ENCODE data around the gene ERV3-1. TPM values are rescaled to one million over a fixed set of nuclear protein-coding genes. Genes with fewer than 3 reads are reported as not detected.
"Not testable (repeated sequence)": the region's sequence is repeated elsewhere in the genome, so short reads cannot be mapped to it uniquely, and the experiment has no call there.

Gene ERV3-1
- total RNA-seq, 2 donors from 2014 or later = 38.2 to 44.6 TPM

- TF ChIP-seq, protein P1, sequence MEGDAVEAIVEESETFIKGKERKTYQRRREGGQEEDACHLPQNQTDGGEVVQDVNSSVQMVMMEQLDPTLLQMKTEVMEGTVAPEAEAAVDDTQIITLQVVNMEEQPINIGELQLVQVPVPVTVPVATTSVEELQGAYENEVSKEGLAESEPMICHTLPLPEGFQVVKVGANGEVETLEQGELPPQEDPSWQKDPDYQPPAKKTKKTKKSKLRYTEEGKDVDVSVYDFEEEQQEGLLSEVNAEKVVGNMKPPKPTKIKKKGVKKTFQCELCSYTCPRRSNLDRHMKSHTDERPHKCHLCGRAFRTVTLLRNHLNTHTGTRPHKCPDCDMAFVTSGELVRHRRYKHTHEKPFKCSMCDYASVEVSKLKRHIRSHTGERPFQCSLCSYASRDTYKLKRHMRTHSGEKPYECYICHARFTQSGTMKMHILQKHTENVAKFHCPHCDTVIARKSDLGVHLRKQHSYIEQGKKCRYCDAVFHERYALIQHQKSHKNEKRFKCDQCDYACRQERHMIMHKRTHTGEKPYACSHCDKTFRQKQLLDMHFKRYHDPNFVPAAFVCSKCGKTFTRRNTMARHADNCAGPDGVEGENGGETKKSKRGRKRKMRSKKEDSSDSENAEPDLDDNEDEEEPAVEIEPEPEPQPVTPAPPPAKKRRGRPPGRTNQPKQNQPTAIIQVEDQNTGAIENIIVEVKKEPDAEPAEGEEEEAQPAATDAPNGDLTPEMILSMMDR (conservative IDR thresholded peaks at IDR 0.05) = peak; percentile 86
- H3K36me3 Mint-ChIP-seq (ENCODE audit: low read depth) = peaks cover 2% of the 10 kb centered on the region
- Histone ChIP-seq H3K9ac (ENCODE audit: extremely low read depth, low read length, poor library complexity, severe bottlenecking) (no peak overlapping the region), H3K4me1 (ENCODE audit: control insufficient read depth, insufficient read depth, low read length) (no peaks in the 10 kb centered on the region), H3K4me3 (ENCODE audit: low read length) (no peak overlapping the region), H3K27me3 (ENCODE audit: control insufficient read depth, insufficient read depth, low read length, poor library complexity, severe bottlenecking) (peaks cover 22% of the 10 kb centered on the region), H3K36me3 (ENCODE audit: control insufficient read depth, insufficient read depth, low read length) (no peaks in the 10 kb centered on the region), H3K9me3 (ENCODE audit: control insufficient read depth, low read length) (no peaks in the 10 kb centered on the region), H3K27ac (ENCODE audit: low read depth, low read length) (no peak overlapping the region)
- H3K4me3 Mint-ChIP-seq = no peak overlapping the region
- H3K9me3 Mint-ChIP-seq = peaks cover 15% of the 10 kb centered on the region
- 17% methylated on average over 1 of the region's 1 CpG; no CpG with 5 or more reads in 1 of the 2 experiments for WGBS, 2 experiments (ENCODE audit: insufficient coverage in 1 of 2, insufficient read length in 1 of 2)
- no peak overlapping the region for H3K27ac Mint-ChIP-seq
- H3K27me3 Mint-ChIP-seq (ENCODE audit: insufficient read depth) = peaks cover 38% of the 10 kb centered on the region
- peaks cover 2% of the 10 kb centered on the region for H3K4me1 Mint-ChIP-seq
- no peak for DNase-seq
Measured at GRCh38 chr7:64951250-64951848, 55.1 kb downstream of the ERV3-1 start.

DNA sequence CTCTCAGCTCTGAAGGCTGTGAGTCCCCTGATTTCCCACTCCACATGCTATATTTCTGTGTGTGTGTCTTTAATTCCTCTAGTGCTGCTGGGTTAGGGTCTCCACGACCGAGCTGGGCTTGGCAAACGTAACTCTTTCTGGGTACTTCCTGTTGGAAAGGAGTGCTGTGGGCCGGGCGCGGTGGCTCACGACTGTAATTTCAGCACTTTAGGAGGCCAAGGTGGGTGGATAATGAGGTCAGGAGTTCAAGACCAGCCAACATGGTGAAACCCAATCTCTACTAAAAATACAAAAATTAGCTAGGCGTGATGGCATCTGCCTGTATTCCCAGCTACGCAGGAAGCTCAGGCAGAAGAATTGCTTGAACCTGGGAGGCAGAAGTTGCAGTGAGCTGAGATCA lies 55.8 kb downstream of the ERV3-1 start:
- not testable (repeated sequence) for H3K27ac Mint-ChIP-seq; H3K36me3 Mint-ChIP-seq (ENCODE audit: low read depth); H3K27ac ChIP-seq (ENCODE audit: low read depth, low read length); H3K4me1 Mint-ChIP-seq; H3K9me3 ChIP-seq (ENCODE audit: control insufficient read depth, low read length); DNase-seq; H3K9ac ChIP-seq (ENCODE audit: extremely low read depth, low read length, poor library complexity, severe bottlenecking); H3K4me1 ChIP-seq (ENCODE audit: control insufficient read depth, insufficient read depth, low read length); H3K4me3 ChIP-seq (ENCODE audit: low read length); H3K36me3 ChIP-seq (ENCODE audit: control insufficient read depth, insufficient read depth, low read length); H3K4me3 Mint-ChIP-seq
- WGBS, 2 experiments (ENCODE audit: insufficient coverage in 1 of 2, insufficient read length in 1 of 2) = 50 to 80% methylated on average over 2 to 9 of the region's 9 CpGs
- H3K27me3 ChIP-seq (ENCODE audit: control insufficient read depth, insufficient read depth, low read length, poor library complexity, severe bottlenecking) = peaks cover 22% of the 10 kb centered on the region
- H3K9me3 Mint-ChIP-seq = peaks cover 10% of the 10 kb centered on the region
- peaks cover 43% of the 10 kb centered on the region for H3K27me3 Mint-ChIP-seq (ENCODE audit: insufficient read depth)

GRCh38 chr7:64948774-64949173 lies 57.7 kb downstream of the ERV3-1 start:
- not testable (repeated sequence) for H3K36me3 Mint-ChIP-seq (ENCODE audit: low read depth); H3K4me1 ChIP-seq (ENCODE audit: control insufficient read depth, insufficient read depth, low read length); H3K9ac ChIP-seq (ENCODE audit: extremely low read depth, low read length, poor library complexity, severe bottlenecking); H3K9me3 Mint-ChIP-seq; H3K4me3 Mint-ChIP-seq; H3K36me3 ChIP-seq (ENCODE audit: control insufficient read depth, insufficient read depth, low read length); DNase-seq; H3K9me3 ChIP-seq (ENCODE audit: control insufficient read depth, low read length); H3K4me3 ChIP-seq (ENCODE audit: low read length); H3K4me1 Mint-ChIP-seq; H3K27ac Mint-ChIP-seq; H3K27ac ChIP-seq (ENCODE audit: low read depth, low read length)
- H3K27me3 ChIP-seq (ENCODE audit: control insufficient read depth, insufficient read depth, low read length, poor library complexity, severe bottlenecking) = peaks cover 22% of the 10 kb centered on the region
- 100% methylated on average over 1 of the region's 1 CpG; no CpG with 5 or more reads in 1 of the 2 experiments for WGBS, 2 experiments (ENCODE audit: insufficient coverage in 1 of 2, insufficient read length in 1 of 2)
- H3K27me3 Mint-ChIP-seq (ENCODE audit: insufficient read depth) = peaks cover 49% of the 10 kb centered on the region

GRCh38 chr7:64947252-64948000 lies 59.1 kb downstream of the ERV3-1 start:
- peak; percentile 70 for DNase-seq
- Histone ChIP-seq H3K36me3 (ENCODE audit: control insufficient read depth, insufficient read depth, low read length) (no peaks in the 10 kb centered on the region), H3K9ac (ENCODE audit: extremely low read depth, low read length, poor library complexity, severe bottlenecking) (no peak overlapping the region), H3K9me3 (ENCODE audit: control insufficient read depth, low read length) (no peaks in the 10 kb centered on the region), H3K4me3 (ENCODE audit: low read length) (peak overlapping the region; percentile 75), H3K4me1 (ENCODE audit: control insufficient read depth, insufficient read depth, low read length) (no peaks in the 10 kb centered on the region), H3K27ac (ENCODE audit: low read depth, low read length) (no peak overlapping the region), H3K27me3 (ENCODE audit: control insufficient read depth, insufficient read depth, low read length, poor library complexity, severe bottlenecking) (peaks cover 22% of the 10 kb centered on the region)
- Mint-ChIP-seq H3K27ac (no peak overlapping the region), H3K4me1 (peaks cover 2% of the 10 kb centered on the region), H3K36me3 (ENCODE audit: low read depth) (no peaks in the 10 kb centered on the region), H3K9me3 (peaks cover 4% of the 10 kb centered on the region), H3K27me3 (ENCODE audit: insufficient read depth) (peaks cover 49% of the 10 kb centered on the region), H3K4me3 (peak overlapping the region; percentile 49)
- TF ChIP-seq, protein P1 (conservative IDR thresholded peaks at IDR 0.05) = no peak
- WGBS, 2 experiments (ENCODE audit: insufficient coverage in 1 of 2, insufficient read length in 1 of 2) = 13 to 16% methylated on average over 28 to 59 of the region's 59 CpGs
